Mesenchymal stem cell (in vitro differentiated cells and primary cell): ENCODE data around the gene PRR35.

Experiments used
- DNase-seq: peaks from one replicate; pipeline ENCODE4 v3.0.0-alpha.2; 2013
- H2AFZ ChIP-seq: one replicate; pipeline ENCODE4 v1.6.1; 2013; ENCODE audit warnings: low read depth, mild to moderate bottlenecking, control low read depth, inconsistent platforms, low read length, moderate library complexity
- H2AK5ac ChIP-seq: 2 replicates; pipeline ENCODE4 v1.6.1; 2013; ENCODE audit warnings: low read length, moderate library complexity, mild to moderate bottlenecking, inconsistent platforms; ENCODE audit not compliant: severe bottlenecking
- H2BK120ac ChIP-seq: one replicate; pipeline ENCODE4 v1.6.1; 2013; ENCODE audit warnings: low read depth, mild to moderate bottlenecking, inconsistent platforms, low read length, moderate library complexity
- H2BK12ac ChIP-seq, 2 experiments: one replicate each; pipeline ENCODE4 v1.6.1; 2013; ENCODE audit warnings: inconsistent platforms in 2 of 2, low read length in 2 of 2, mild to moderate bottlenecking in 2 of 2, moderate library complexity in 2 of 2, control low read depth in 1 of 2
- H2BK15ac ChIP-seq: one replicate; pipeline ENCODE4 v1.6.1; 2013; ENCODE audit warnings: mild to moderate bottlenecking, low read depth, inconsistent platforms; ENCODE audit not compliant: poor library complexity, severe bottlenecking
- H2BK5ac ChIP-seq: 2 replicates; pipeline ENCODE4 v1.6.1; 2013; ENCODE audit warnings: low read depth, mild to moderate bottlenecking, low read length, control low read depth, inconsistent platforms; ENCODE audit not compliant: poor library complexity, severe bottlenecking
- H3K14ac ChIP-seq, 2 experiments: one replicate each; pipeline ENCODE4 v1.6.1; 2013; ENCODE audit warnings: inconsistent platforms in 2 of 2, low read length in 2 of 2, control low read depth in 1 of 2, mild to moderate bottlenecking in 1 of 2, moderate library complexity in 1 of 2
- H3K18ac ChIP-seq, 2 experiments: one replicate each; pipeline ENCODE4 v1.6.1; 2013; ENCODE audit warnings: inconsistent platforms in 2 of 2, low read length in 2 of 2, control low read depth in 1 of 2, low read depth in 1 of 2, mild to moderate bottlenecking in 1 of 2
- H3K23ac ChIP-seq, 2 experiments: one replicate each; pipeline ENCODE4 v1.6.1; 2013; ENCODE audit warnings: inconsistent platforms in 2 of 2, low read length in 2 of 2, mild to moderate bottlenecking in 2 of 2, moderate library complexity in 2 of 2, control low read depth in 1 of 2
- H3K27ac ChIP-seq: 2 replicates; pipeline ENCODE4 v1.5.1; 2013; ENCODE audit warnings: mild to moderate bottlenecking, moderate library complexity, low read length, control low read depth, inconsistent platforms; ENCODE audit not compliant: poor library complexity, severe bottlenecking
- H3K27me3 ChIP-seq, 2 experiments: 2 replicates each; pipeline versions ENCODE4 v1.6.1 to v1.7.0; 2013; ENCODE audit warnings: low read length in 2 of 2, mild to moderate bottlenecking in 2 of 2, moderate library complexity in 2 of 2, control low read depth in 1 of 2, inconsistent platforms in 1 of 2; ENCODE audit not compliant: control insufficient read depth in 1 of 2, insufficient read depth in 1 of 2
- H3K36me3 ChIP-seq, 2 experiments: 2 replicates each; pipeline versions ENCODE4 v1.6.1 to v1.7.0; 2013; ENCODE audit warnings: low read length in 2 of 2, control low read depth in 1 of 2, inconsistent platforms in 1 of 2, low read depth in 1 of 2, mild to moderate bottlenecking in 1 of 2; ENCODE audit not compliant: insufficient read depth in 2 of 2, control insufficient read depth in 1 of 2
- H3K4ac ChIP-seq, 2 experiments: one replicate each; pipeline ENCODE4 v1.6.1; 2013; ENCODE audit warnings: inconsistent platforms in 2 of 2, low read length in 2 of 2, mild to moderate bottlenecking in 2 of 2, moderate library complexity in 2 of 2, control low read depth in 1 of 2, low read depth in 1 of 2
- H3K4me1 ChIP-seq: 2 replicates; pipeline ENCODE4 v1.6.1; 2013; ENCODE audit warnings: low read depth, low read length, control low read depth; ENCODE audit not compliant: control insufficient read depth, insufficient read depth
- H3K4me2 ChIP-seq: 2 replicates; pipeline ENCODE4 v1.6.1; 2013; ENCODE audit warnings: low read length, mild to moderate bottlenecking, inconsistent platforms; ENCODE audit not compliant: poor library complexity, severe bottlenecking
- H3K4me3 ChIP-seq, 2 experiments: 2 replicates each; pipeline versions ENCODE4 v1.5.1 to v1.7.0; 2013; ENCODE audit warnings: low read length in 2 of 2, mild to moderate bottlenecking in 2 of 2, control low read depth in 1 of 2, low read depth in 1 of 2; ENCODE audit not compliant: insufficient read depth in 1 of 2
- H3K79me1 ChIP-seq: replicated peaks from 2 replicates; pipeline ENCODE4 v1.6.1; 2013; ENCODE audit warnings: mild to moderate bottlenecking, control low read depth, low read length, inconsistent platforms; ENCODE audit not compliant: poor library complexity, severe bottlenecking
- H3K9ac ChIP-seq: 2 replicates; pipeline ENCODE4 v1.7.0; 2013; ENCODE audit warnings: mild to moderate bottlenecking, low read length, moderate library complexity
- H3K9me3 ChIP-seq: 2 replicates; pipeline ENCODE4 v1.7.0; 2013; ENCODE audit warnings: mild to moderate bottlenecking, low read length; ENCODE audit not compliant: control insufficient read depth
- H4K8ac ChIP-seq: one replicate; pipeline ENCODE4 v1.6.1; 2013; ENCODE audit warnings: inconsistent platforms, mild to moderate bottlenecking, low read length, moderate library complexity
- H4K91ac ChIP-seq: one replicate; pipeline ENCODE4 v1.6.1; 2013; ENCODE audit warnings: mild to moderate bottlenecking, low read length, inconsistent platforms
- WGBS: methylation state at CpG from one replicate; pipeline ENCODE4 v1.1.7; 2013; ENCODE audit warnings: mixed read lengths; 5-methylcytosine and 5-hydroxymethylcytosine counted together

The PRR35 gene

DNA sequence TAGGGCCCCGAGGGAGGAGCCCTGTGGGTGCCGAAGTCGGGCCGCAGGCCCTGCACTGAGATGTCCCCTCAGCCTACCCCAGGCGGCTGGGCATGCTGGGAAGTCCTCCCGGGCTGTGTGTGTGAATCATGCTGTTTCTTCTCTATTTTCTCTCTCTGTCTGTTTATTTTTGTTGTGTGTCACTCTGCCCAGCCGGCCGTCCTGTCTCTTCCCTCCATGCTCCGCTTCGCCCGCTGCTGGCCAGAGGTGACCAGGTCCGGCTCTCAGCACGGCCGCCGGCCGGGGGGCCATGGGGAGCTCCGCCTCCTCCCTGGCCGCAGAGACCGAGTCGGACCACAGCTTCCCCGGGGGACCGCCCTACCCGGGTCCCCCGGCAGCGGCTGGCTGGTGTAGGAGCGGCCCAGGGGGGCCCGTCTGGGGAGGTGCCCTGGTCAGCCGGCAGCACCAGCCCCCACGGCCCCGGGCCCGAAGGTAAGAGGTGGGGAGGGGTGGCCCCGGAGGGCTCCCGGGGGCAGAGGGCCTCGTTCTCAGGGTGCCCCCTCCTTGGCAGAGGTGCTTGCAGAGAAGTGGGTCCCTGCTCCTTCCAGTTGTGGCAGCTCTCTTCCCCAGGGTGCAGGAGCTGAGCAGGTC lies 20.2 kb upstream of the PRR35 start:
- no peak overlapping the region for H3K23ac ChIP-seq
- H2BK5ac ChIP-seq, result no peak overlapping the region
- WGBS, result 68% methylated on average over 33 of the region's 34 CpGs
- no peak overlapping the region for H2BK120ac ChIP-seq
- H3K36me3 ChIP-seq, result peaks cover 9 to 70% of the 10 kb centered on the region in 2 experiments
- H3K4me3 ChIP-seq, result no peak overlapping the region
- peak overlapping the region; percentile 64 for H4K8ac ChIP-seq
- H3K9ac ChIP-seq, result no peak overlapping the region
- H2AFZ ChIP-seq, result no peak overlapping the region
- no peak overlapping the region for H2AK5ac ChIP-seq
- no peaks in the 10 kb centered on the region for H3K27me3 ChIP-seq
- H3K4me2 ChIP-seq, result peak overlapping the region; percentile 49
- no peak overlapping the region for H2BK12ac ChIP-seq
- no peak overlapping the region for H3K14ac ChIP-seq
- H2BK15ac ChIP-seq, result peak overlapping the region; percentile 60
- peaks cover 42% of the 10 kb centered on the region for H3K79me1 ChIP-seq
- peak; percentile 77 for DNase-seq
- H3K18ac ChIP-seq, result no peak overlapping the region
- no peak overlapping the region for H4K91ac ChIP-seq
- no peaks in the 10 kb centered on the region for H3K9me3 ChIP-seq
- H3K4me1 ChIP-seq, result peaks cover 60% of the 10 kb centered on the region
- no peak overlapping the region for H3K27ac ChIP-seq
- H3K4ac ChIP-seq, result no peak overlapping the region

GRCh38 chr16:540645-541340 lies 19.4 kb upstream of the PRR35 start:
- H3K9ac ChIP-seq, result no peak overlapping the region
- no peak overlapping the region for H3K23ac ChIP-seq
- no peaks in the 10 kb centered on the region for H3K9me3 ChIP-seq
- peaks cover 53% of the 10 kb centered on the region for H3K4me1 ChIP-seq
- no peak overlapping the region for H2BK5ac ChIP-seq
- DNase-seq, result no peak
- H3K4me2 ChIP-seq, result no peak overlapping the region
- peaks cover 9 to 74% of the 10 kb centered on the region in 2 experiments for H3K36me3 ChIP-seq
- no peak overlapping the region for H3K14ac ChIP-seq
- no peak overlapping the region for H3K27ac ChIP-seq
- no peak overlapping the region for H2BK120ac ChIP-seq
- no peak overlapping the region for H4K8ac ChIP-seq
- H2BK15ac ChIP-seq, result peak overlapping the region; percentile 60
- no peak overlapping the region for H3K4me3 ChIP-seq
- no peaks in the 10 kb centered on the region for H3K27me3 ChIP-seq
- WGBS, result 96% methylated on average over 28 of the region's 29 CpGs
- no peak overlapping the region for H2AFZ ChIP-seq
- H2BK12ac ChIP-seq, result no peak overlapping the region
- H2AK5ac ChIP-seq, result no peak overlapping the region
- peaks cover 45% of the 10 kb centered on the region for H3K79me1 ChIP-seq
- H3K4ac ChIP-seq, result no peak overlapping the region
- no peak overlapping the region for H3K18ac ChIP-seq
- no peak overlapping the region for H4K91ac ChIP-seq

DNA sequence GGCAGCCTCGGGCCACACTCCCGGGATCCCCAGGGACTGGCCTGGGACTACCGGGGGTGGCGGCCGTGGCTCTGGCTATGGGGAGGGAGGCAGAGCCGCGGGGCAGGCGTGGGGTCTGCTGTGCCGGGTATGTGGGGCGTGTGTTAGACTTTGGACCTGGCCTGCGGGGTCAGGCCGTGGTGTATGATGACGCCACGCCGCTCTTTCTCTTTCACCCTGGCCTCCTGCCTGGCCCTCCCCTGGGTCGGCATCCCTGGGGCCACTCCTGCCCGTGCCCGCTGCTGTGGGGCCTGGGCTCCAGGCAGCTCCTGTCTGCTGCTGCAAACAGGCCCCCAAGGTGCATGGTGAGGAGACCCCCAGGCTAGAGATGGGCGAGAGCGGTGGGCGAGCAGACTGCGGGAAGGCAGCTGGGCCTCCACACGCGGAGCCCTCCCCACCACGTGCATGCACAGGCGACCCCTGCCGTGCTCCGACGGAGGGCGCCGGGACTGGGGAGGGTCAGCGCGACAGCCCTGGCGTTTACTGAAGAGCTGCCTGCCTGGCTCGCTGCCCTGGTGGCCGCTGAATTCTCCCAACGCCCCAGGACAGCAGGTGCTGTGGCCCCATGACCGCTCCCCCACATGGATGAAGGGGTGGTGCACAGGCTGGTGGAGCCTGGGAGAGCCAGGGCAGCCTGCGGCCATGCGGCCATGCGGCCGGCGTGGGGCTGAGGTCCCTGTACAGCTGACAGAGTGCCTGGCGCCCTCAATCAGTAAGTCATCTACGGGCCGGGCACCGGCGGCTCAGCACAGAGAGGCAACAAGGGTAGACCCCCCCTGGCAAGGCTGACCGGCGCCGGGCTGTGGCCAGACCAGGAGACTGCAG lies 16.7 kb upstream of the PRR35 start:
- Histone ChIP-seq H3K14ac (no peak overlapping the region), H3K27me3 (no peaks in the 10 kb centered on the region), H4K91ac (no peak overlapping the region), H3K4ac (no peak overlapping the region), H3K27ac (no peak overlapping the region), H2BK15ac (no peak overlapping the region), H3K18ac (no peak overlapping the region), H2BK5ac (no peak overlapping the region), H3K4me2 (no peak overlapping the region), H3K9me3 (no peaks in the 10 kb centered on the region), H2AFZ (no peak overlapping the region), H3K79me1 (peaks cover 49% of the 10 kb centered on the region), H4K8ac (no peak overlapping the region), H3K23ac (no peak overlapping the region), H3K9ac (no peak overlapping the region), H3K4me1 (peaks cover 33% of the 10 kb centered on the region), H2BK12ac (peak overlapping the region in 1 of 2 experiments; percentile 12), H3K4me3 (no peak overlapping the region), H2AK5ac (no peak overlapping the region), H2BK120ac (no peak overlapping the region), H3K36me3 (peaks cover 4 to 76% of the 10 kb centered on the region in 2 experiments)
- DNase-seq, result no peak
- WGBS, result 98% methylated on average over 51 of the region's 51 CpGs

GRCh38 chr16:544517-544916 lies 15.7 kb upstream of the PRR35 start:
- no peak for DNase-seq
- Histone ChIP-seq H2BK12ac (no peak overlapping the region), H3K36me3 (peaks cover 9 to 78% of the 10 kb centered on the region in 2 experiments), H3K23ac (no peak overlapping the region), H3K4ac (no peak overlapping the region), H2AK5ac (no peak overlapping the region), H3K9ac (no peak overlapping the region), H3K4me3 (no peak overlapping the region), H3K14ac (no peak overlapping the region), H3K4me1 (peaks cover 27% of the 10 kb centered on the region), H2AFZ (no peak overlapping the region), H3K27me3 (no peaks in the 10 kb centered on the region), H2BK120ac (no peak overlapping the region), H3K27ac (no peak overlapping the region), H4K91ac (no peak overlapping the region), H3K79me1 (peaks cover 48% of the 10 kb centered on the region), H3K9me3 (no peaks in the 10 kb centered on the region), H4K8ac (no peak overlapping the region), H3K18ac (no peak overlapping the region), H2BK15ac (no peak overlapping the region), H3K4me2 (no peak overlapping the region), H2BK5ac (no peak overlapping the region)
- 96% methylated on average over 38 of the region's 46 CpGs for WGBS
